Measurements from ENCODE around the gene DGKI.

DGKI gene

DNA sequence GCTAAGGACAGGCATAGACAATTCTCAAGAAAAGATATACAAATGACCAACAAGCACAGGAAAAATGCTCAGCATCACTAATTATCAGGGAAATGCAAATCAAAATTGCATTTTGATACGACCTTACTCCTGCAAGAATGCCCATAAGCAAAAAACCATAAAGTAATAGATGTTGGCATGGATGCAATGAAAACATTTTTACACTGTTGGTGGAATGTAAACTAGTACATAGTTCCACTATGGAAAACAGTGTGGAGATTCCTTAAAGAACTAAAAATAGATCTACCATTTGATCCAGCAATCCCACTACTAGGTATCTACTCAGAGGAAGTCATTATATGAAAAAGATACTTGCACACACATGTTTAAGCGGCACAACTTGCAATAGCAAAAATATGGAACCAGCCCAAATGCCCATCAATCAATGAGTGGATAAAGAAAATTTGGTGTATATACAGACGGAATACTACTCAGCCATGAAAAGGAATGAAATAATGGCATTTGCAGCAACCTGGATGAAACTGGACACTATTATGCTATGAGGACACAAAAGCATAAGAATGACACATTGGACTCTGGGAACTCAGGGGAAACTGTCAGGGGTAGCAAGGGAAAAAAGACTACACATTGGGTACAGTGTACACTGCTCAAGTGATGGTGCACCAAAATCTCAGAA, 59.3 kb downstream of the DGKI start:
- no peak for FAIRE-seq

DNA sequence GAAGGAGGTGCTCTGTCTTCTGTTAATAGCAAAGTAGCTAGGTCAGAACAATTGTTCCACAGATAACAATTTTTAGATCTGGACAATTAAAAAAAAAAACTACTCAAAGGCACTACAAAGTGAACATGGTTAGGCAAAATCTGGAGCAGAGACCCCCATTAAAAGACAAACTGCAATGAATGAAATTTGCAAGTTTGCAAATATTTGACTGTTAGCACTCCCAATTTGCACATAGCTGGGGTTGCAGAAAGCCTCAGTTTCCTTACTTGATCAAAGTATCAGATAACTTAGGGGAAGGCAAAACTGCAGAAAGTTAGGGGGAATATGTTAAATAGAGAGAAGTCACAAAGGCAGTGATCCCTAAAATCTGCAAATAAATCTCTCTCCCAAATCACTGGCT, 68.3 kb downstream of the DGKI start:
- FAIRE-seq: no peak

DNA sequence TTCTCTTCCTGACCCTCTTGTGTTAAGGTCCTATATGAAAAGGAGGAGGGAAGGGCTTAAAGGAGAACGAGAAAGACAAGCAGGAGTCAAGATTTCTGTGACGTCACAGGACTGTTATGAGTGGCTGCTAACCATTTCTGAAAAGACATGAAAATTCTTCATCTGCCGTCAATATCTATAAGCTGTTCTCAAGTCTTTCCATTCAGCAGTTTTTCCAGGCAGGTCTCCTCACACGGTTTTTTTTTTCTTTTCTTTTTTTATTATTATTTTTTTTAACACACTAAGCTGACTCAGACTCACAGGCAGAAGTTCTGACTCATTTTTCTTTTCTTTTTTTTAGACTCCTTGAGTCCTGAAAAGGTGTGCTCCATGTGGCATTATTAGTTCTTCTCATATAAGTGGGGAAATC, 72.0 kb downstream of the DGKI start:
- FAIRE-seq: no peak

DNA sequence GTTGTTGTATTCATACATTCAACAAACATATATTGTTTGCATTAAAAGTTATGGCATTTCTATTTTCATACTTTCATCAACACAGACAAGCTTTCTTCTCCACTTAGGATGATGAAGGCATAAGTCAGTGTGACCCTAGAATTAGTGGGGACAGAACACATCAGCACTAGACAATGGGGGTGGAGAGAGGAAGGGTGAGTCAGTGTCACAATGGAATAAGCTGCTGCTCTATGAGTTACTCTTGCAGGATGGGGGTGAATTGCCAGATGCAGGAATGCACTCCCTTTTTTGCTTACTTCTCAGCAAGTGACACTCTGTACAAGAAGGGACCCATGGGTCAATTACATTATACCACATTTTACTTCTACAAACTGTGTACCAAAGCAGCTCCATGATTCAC, 74.0 kb downstream of the DGKI start:
- FAIRE-seq: no peak

DNA sequence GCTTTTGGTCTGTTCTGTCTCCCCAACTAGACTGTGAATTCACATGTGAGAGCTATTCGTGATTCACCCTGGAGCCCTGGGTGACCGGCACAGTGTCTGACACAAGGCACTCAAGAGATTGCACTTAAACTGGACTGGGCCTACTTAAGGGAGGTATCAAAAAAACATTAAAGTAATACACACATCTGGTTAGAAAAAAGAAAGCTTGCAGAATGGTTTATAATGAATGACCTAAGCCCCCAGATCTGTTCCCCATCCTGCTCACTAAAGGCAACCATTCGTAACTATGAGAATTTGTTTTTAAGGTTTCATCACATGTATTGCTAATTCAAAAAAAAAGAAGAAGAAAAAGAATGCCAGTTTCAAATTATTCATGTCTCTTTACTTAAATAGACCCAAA, 74.5 kb downstream of the DGKI start:
- FAIRE-seq: no peak

DNA sequence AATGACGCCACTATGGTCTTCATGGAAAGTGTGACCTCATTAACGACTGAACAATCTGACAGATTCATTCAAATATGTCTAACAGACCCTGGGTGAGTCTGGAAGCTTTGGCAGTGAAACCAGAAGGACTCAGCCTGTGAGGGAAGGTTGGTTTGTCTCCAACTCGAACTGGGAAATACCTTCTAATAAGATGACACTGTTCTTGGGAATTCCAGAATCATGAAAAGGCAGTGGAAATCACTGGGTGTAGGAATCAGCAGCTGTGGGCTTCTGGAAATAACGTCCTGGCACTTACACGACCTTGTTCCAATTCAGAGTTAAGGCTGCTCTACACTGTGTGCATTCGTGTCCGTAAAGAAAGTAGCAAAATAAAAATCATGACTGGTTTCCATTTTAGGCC, 75.1 kb downstream of the DGKI start:
- no peak for FAIRE-seq

DNA sequence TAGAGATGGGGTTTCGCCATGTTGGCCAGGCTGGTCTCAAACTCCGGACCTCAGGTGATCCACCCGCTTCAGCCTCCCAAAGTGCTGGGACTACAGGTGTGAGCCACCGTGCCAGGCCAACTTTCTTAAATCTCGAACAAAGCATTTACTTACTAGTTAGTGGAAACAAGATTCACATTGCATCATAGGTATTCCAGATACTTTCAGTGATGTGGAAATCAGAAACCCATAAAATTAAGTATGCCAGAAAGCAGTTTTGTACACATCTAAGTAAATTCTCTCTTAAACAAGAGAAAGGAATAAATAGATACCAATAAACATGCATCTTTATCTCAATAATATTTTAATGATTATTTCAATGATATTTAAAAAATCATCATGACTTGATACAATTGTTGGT, 75.5 kb downstream of the DGKI start:
- no peak for FAIRE-seq

DNA sequence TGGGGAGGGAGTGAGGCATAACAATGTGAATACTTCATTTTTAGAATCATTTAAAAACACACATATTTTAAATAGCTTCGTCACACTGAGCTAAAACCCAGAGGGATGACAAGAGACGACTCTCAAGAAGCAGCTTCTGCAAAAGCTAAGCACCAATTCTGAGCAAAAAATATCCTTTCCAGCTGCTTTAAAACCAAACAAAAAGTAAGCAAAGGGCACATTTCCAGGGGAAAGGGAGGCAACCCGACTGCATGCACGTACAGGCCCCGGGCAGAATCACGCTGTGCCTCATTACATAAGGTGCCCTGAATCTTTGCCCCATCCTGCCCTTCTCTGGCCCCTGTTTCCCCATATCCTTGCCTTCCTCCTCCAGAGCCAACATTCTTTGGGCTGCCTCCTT, 78.4 kb downstream of the DGKI start:
- FAIRE-seq: no peak

DNA sequence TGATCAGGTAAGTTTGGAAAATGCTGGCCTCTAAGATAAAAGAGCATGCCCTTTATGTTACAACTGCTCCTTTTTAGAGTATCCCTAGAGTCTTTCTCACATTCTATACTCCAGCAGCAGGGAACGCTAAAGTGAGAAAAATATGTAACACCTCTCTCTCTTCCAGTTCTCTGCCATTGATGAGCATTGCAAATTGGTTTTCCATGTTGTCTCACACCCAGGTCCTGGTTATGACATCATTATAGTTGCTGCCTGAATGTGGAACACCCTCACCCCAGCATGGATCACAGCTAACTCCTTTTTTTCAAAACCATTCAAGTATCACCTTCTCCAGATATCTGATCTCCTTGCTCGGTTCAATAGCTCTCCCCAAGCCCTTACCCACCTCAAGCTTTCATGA, 84.4 kb downstream of the DGKI start:
- no peak for FAIRE-seq

DNA sequence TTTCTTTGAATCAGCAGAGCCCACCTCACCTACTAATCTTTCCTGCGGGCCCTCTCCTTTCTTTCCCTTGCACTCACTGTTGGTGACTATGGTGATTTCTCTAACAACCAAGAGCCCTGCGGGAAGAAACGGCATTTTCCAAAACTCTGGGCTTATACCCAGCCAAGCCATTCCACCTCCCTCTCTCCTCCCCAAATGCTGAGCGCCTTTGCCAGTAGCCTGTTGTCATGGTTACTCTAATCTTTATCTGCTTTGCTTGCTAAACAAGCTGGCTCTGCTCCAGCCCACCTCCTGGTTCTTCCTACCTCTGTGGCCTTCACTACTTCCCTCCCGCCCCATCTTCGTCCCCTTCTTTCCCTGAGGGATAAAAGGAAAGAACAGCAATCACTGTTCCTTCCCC, 86.7 kb downstream of the DGKI start:
- no peak for FAIRE-seq

DNA sequence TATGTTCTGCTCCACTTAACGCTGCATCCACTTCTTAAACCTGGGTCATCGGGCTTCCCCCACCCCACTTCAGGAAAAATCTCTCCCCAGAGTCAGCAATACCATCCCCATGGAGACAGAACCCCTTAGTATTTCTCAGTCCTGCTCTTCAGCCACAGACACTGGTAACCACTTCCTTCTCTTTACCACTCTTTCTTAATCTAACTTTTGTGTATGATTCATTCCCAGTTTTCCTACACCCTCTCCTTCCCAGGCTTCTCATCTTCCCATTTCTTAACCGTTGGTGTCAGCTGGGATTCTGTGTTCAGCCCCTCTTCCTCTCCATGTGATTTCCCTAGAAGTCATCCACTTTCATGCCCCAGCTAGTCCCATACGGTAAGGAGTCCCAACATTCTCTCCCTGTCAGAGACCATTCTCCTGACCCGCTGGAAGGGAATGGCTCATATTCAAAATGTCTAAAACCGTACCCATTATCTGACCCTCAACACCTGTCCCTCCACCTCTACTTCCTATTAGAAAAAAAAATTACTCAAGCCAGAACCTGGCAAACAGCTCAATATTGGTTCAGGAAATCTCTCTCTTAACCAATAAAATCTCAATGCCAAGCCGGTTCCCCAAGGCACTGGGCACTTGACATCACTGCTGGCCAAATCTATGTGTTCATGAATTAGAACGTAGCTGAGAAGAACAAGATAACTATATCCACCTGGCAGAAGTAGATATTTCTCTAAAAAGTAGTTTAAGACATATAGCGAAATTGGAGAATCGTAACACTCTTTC, 89.4 kb downstream of the DGKI start:
- FAIRE-seq: no peak

DNA sequence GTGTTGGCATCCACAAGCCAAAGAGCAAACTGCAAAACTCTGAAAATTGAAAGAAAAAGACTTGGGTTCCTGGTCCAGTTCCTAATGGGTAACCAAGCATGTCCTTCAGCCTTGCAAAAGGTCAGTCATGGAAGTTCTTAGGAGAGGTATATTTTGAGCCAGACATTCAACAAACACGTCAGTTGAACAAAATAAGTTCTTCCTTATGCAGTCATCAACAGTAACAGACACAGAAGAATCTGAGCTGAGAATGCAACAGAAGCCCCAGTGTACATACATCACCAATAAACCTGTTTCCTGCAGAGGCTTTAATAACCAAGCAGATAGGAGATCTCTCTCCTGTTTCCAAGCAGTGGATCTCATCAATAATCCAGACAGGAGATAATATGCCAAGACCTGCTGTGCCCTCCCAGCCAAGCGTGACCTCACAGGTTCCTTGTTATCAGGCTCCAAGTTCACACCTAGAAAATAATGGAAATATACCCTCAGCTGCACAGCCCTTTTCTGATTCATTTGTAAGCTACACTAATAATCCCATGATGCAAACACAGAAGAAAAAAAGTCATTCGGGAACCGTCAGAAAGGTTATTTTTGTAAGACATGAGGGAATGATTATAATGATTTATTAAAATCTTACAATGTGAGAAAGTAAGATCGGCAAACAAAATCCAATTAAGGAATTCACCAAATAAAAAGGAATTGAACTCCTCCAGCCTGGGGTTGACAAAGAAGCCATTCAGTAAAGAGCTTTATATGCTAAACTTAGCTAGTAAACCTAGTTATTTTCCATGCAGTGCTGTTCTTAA, 90.7 kb downstream of the DGKI start:
- no peak for FAIRE-seq

DNA sequence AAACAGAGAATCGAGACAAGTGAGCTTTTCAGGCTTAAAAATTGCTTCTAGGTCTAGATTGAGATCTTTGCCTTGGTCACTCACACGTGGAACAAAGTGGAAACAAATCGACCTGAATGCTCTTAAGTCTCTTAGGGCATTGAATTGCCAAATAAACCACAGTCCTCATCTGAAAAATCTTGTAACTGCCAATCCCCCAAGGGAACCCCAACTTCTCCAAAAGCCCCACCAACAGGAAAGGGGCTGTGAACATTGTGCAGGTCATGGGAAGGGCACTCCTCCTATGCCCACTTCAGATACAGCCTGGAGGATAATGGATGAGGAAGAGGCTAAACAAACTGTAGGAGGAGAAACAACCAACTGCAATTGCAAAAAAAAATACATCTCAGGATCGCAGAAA, 91.3 kb downstream of the DGKI start:
- no peak for FAIRE-seq

DNA sequence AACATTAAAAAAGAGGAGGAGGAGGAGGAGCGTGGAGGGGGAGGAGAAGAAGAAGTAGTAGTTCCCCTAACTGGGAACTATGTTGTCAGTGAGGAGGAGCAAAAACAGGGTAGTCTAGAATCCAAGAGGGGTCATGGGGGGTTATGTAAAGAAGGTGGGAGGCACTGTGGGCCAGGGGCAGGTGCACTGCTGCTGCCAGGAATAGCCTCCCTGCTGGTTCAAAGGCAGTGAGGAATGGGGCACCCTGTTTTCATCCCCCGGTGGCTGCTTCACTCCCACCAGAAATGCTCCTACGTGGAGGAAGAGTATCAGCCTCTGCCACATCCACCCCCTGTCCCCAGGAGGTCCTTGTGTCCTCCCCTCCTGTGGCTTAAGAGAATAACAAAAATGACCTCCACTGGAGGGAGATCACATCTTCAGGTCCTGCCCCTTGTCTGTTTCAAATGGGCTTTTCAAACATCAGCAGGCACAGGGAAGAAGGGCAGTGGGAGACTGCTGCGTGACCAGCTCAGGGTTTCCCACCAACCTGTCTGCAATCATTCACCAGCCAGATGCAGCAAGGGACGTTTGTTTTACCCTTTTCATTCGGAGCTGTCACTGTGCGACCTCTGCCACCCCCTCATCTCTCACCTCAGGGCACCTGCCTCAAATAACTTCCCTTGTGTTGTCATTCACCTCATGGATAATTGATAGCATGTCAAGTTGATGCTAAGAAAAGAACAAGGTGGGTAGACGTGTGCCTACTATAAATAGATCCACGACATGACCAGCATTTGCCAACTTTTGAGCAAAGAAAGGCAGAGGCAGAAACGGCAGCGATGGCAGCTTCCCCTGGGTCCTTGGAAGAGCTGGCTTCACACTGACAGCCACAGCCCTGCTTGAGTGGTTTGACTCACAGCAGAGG, 92.6 kb downstream of the DGKI start:
- FAIRE-seq: no peak

DNA sequence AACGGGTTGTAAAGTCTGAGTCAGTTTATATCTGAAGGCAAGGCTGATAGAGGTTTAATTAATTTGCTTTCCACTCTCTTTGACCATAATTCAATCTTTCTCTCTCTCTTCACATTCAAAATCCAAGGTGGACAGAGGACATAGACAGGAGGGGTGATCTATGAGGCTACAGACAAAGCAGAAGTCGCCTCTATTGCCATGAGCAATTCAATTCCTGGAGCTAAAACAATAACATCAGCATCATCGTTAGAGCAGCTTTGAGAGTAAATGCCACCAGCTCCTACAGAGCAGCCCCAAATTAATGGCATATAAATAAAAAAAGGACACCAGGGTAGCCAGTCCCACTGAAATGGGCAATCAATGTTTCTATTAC, 93.2 kb downstream of the DGKI start:
- no peak for FAIRE-seq

DNA sequence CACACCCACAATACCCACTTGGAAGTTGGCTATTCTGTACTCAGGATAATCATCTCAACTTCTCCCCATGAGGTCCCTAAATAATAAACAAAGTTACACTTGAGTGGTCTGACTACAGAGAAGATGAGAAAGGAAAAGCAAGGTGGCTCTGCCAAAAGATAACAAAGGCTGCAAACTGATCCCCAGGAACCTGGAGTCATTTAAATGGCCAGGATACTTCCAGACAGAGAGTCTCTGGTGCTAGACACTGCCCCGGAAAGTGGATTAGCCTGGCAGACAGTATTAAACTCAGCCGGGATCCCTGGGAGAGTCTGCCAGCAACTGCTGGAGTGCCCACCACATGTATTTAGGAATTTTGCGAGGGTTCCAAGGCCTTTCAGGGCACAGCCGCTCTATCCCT, 93.7 kb downstream of the DGKI start:
- FAIRE-seq: no peak

DNA sequence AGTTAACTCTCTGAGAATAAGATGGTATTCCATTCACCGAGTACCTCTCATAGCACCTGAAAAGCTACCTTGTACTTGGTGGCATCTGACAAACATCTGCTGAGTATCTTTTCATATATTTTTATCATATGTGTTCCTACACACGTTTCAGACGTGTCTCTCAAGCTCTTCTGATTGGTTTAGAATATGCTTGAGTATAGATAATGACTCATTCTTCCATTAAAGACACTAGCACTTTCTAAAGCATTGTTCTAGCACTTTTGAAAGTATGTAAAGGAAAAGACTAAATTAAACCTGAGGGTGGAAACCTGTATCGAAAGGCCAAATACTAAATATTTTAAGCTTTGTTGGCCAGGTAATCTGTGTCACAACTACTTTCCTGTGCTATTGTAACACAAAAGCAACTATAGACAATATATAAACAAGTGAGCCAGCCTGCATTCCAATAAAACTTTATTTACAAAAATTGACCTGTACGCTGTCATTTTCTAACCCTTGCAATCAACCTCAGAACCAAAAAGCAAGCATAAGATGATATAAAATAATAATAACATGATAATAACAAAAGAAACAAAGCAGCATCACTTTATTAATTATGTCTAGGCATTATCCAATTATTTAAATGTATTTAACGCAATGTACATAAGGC, 95.3 kb downstream of the DGKI start:
- no peak for FAIRE-seq

DNA sequence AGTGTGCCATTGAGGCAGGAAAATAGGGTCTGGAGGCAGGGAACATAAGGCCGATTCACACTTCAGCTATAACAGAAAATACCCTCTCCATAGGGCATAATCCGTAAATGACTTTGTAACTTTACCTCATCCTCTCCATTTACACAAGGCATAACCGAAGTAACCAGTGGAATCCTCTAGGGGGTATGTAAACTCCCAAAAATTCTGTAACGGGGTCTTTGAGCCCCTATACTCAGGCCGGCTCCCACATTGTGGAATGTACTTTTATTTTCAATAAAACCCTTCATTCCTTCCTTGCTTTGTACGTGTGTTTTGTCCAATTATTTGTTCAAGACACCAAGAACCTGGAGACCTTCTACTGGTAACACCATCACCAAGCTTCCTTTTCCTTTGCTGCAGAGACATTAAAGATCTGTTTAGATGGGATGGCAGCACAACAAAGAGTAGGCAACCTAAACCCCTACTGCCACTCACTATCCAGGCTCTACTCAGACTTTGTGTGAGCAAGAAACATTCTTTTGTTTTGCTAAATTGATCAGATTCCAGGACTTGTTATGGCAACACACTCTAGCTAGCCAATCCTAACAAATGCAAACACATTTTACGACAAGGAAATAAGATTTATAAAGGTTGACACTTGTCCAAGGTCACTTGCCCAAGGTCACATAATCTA, 99.3 kb downstream of the DGKI start:
- FAIRE-seq: no peak

DNA sequence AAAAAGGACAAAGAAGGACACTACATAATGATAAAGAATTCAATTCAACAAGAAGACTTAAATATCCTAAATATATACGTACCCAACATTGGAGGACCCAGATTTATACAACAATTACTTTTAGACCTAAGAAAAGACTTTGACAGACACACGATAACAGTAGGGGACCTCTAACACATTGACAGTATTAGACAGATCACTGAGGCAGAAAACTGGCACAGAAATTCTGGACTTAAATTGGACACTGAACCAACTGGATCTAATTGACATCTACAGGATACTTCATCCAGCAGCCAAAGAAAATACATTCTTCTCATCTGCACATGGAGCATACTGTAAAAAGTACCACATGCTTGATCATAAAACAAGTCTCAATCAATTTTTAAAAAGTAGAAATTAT, 103.8 kb downstream of the DGKI start:
- FAIRE-seq: no peak

DNA sequence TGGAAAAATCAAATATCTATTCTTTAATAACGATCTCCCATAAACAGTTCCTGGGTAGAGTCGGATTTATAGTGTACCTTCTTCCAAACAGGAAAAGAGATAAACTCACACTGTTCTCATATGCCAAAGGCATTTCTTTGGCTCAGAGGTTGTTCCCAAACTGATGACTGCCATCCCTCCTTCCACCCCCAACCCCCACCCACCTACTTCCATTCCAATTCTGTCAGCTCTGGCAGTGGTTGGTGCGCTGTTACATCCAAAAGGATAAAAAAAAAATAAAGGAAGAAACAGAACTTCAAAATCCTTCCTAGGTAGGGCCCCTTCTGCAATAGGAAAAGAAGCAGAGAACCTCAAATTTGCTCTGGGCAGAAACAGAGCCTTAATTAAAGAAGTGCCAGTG, 104.7 kb downstream of the DGKI start:
- no peak for FAIRE-seq

DNA sequence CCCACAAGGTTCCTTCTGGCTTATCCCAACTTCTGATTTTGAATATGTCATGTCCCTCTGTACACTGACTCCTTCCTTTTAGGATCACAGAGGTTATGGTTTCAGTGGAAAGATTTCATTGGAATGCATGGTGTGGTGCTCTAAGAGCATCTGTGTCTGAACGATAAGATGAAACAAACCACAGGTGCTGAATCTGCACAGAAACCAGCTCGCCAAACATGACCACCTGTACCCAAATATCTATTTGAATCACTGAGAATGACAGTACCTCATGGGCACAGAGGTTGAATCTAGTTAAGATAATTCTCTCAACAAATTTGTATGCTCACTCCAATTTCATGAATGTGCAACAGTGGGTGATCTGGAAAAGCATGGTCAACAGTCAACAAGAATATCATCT, 105.3 kb downstream of the DGKI start:
- no peak for FAIRE-seq

DNA sequence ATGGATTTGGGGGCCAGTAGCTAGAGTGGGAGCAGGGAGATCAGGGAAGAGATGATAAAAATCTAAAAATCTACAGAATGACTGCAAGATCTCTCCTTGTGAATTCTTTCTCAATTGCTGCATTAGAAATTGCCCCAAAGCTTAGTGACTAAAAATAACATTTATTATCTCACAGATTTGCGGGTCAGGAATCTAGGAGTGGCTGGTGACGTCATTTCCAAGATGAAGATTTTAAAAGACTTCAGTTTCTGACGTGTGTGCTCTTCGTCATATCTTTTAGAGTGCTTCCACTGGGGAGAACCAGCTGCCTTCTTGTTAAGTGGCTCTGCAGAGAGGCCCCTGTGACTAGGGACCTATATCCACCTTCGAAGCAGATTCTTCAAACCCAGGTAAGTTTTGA, 112.6 kb downstream of the DGKI start:
- FAIRE-seq: no peak

All from colon (tissue), 2 donors.